ENCODE results near the gene MRPS9. TPM values are rescaled to one million over a fixed set of nuclear protein-coding genes. Genes with fewer than 3 reads are reported as not detected.

The MRPS9 gene
- total and polyA plus RNA-seq, 4 donors = 17.1 to 28.6 (median 19.5) TPM

GRCh38 chr2:105070010-105070865 lies 32.4 kb downstream of the MRPS9 start:
- no peak for DNase-seq
- H3K36me3 ChIP-seq (ENCODE audit: control insufficient read depth in 4 of 4, insufficient read depth in 4 of 4, low read length in 4 of 4) = peaks cover 3 to 5% (median 3%) of the 10 kb centered on the region in 4 donors
- TF ChIP-seq CTCF (IDR thresholded peaks at IDR 0.05; ENCODE audit: control extremely low read depth, extremely low read depth) = no peak
- peaks cover 0 to 4% (median 0%) of the 10 kb centered on the region in 5 donors for H3K4me1 ChIP-seq (ENCODE audit: control insufficient read depth in 5 of 5, insufficient read depth in 5 of 5, low read length in 5 of 5)
- H3K4me3 ChIP-seq = no peak overlapping the region
- no peaks in the 10 kb centered on the region for H3K27me3 ChIP-seq (ENCODE audit: control insufficient read depth in 3 of 3, insufficient read depth in 3 of 3, low read length in 2 of 3)
- 92 to 97% methylated on average over 7 of the region's 7 CpGs for WGBS, 2 donors
- no peak overlapping the region for H3K9ac ChIP-seq (ENCODE audit: insufficient read depth in 1 of 2, low read length in 2 of 2)
- H3K9me3 ChIP-seq (ENCODE audit: control insufficient read depth in 4 of 4, insufficient read depth in 3 of 4, low read length in 3 of 4) = no peaks in the 10 kb centered on the region
- no peak overlapping the region for H3K27ac ChIP-seq (ENCODE audit: low read depth in 1 of 2, low read length in 1 of 2)
- no peak for ATAC-seq (ENCODE audit: insufficient read depth, low FRiP score)

- no peak for TF ChIP-seq CTCF (IDR thresholded peaks at IDR 0.05; ENCODE audit: control extremely low read depth, extremely low read depth)
- 96 to 97% methylated on average over 4 of the region's 4 CpGs for WGBS, 2 donors
- peaks cover 3 to 5% (median 3%) of the 10 kb centered on the region in 4 donors for H3K36me3 ChIP-seq (ENCODE audit: control insufficient read depth in 4 of 4, insufficient read depth in 4 of 4, low read length in 4 of 4)
- no peak overlapping the region for H3K27ac ChIP-seq (ENCODE audit: low read depth in 1 of 2, low read length in 1 of 2)
- no peak overlapping the region for H3K4me3 ChIP-seq
- H3K4me1 ChIP-seq (ENCODE audit: control insufficient read depth in 5 of 5, insufficient read depth in 5 of 5, low read length in 5 of 5) = peaks cover 0 to 4% (median 0%) of the 10 kb centered on the region in 5 donors
- no peak overlapping the region for H3K9ac ChIP-seq (ENCODE audit: insufficient read depth in 1 of 2, low read length in 2 of 2)
- DNase-seq = no peak
- no peaks in the 10 kb centered on the region for H3K27me3 ChIP-seq (ENCODE audit: control insufficient read depth in 3 of 3, insufficient read depth in 3 of 3, low read length in 2 of 3)
- no peak for ATAC-seq (ENCODE audit: insufficient read depth, low FRiP score)
- no peaks in the 10 kb centered on the region for H3K9me3 ChIP-seq (ENCODE audit: control insufficient read depth in 4 of 4, insufficient read depth in 3 of 4, low read length in 3 of 4)
Measured at GRCh38 chr2:105071379-105071778, 33.5 kb downstream of the MRPS9 start.

- ATAC-seq (ENCODE audit: insufficient read depth, low FRiP score) = no peak
- no peak overlapping the region for H3K27ac ChIP-seq (ENCODE audit: low read depth in 1 of 2, low read length in 1 of 2)
Measured at GRCh38 chr2:105072039-105072438, 34.2 kb downstream of the MRPS9 start.

More at GRCh38 chr2:105072039-105072438, 34.2 kb downstream of the MRPS9 start:
- no peak for DNase-seq
- no peak overlapping the region for H3K4me3 ChIP-seq
- no peak for TF ChIP-seq CTCF (IDR thresholded peaks at IDR 0.05; ENCODE audit: control extremely low read depth, extremely low read depth)
- peaks cover 3 to 5% (median 3%) of the 10 kb centered on the region in 4 donors for H3K36me3 ChIP-seq (ENCODE audit: control insufficient read depth in 4 of 4, insufficient read depth in 4 of 4, low read length in 4 of 4)
- peaks cover 0 to 4% (median 0%) of the 10 kb centered on the region in 5 donors for H3K4me1 ChIP-seq (ENCODE audit: control insufficient read depth in 5 of 5, insufficient read depth in 5 of 5, low read length in 5 of 5)
- WGBS, 2 donors = 88 to 91% methylated on average over 2 of the region's 2 CpGs
- H3K27me3 ChIP-seq (ENCODE audit: control insufficient read depth in 3 of 3, insufficient read depth in 3 of 3, low read length in 2 of 3) = no peaks in the 10 kb centered on the region
- H3K9me3 ChIP-seq (ENCODE audit: control insufficient read depth in 4 of 4, insufficient read depth in 3 of 4, low read length in 3 of 4) = no peaks in the 10 kb centered on the region
- H3K9ac ChIP-seq (ENCODE audit: insufficient read depth in 1 of 2, low read length in 2 of 2) = no peak overlapping the region
